ENCODE data around the gene RHOB.

DNA sequence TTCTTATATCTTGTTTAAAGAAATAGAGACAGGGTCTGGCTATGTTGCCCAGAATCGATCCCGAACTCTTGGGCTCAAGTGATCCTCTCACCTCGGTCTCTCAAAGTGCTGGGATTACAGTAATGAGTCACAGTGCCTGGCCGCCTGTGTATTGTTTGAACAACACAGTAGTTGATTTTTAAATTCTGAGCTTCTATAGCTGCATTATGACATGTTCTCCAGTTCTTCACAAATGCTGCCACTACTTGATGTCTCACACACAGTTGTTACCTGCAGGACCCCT, 7.7 kb upstream of the RHOB start:
- TF ChIP-seq, protein P1, sequence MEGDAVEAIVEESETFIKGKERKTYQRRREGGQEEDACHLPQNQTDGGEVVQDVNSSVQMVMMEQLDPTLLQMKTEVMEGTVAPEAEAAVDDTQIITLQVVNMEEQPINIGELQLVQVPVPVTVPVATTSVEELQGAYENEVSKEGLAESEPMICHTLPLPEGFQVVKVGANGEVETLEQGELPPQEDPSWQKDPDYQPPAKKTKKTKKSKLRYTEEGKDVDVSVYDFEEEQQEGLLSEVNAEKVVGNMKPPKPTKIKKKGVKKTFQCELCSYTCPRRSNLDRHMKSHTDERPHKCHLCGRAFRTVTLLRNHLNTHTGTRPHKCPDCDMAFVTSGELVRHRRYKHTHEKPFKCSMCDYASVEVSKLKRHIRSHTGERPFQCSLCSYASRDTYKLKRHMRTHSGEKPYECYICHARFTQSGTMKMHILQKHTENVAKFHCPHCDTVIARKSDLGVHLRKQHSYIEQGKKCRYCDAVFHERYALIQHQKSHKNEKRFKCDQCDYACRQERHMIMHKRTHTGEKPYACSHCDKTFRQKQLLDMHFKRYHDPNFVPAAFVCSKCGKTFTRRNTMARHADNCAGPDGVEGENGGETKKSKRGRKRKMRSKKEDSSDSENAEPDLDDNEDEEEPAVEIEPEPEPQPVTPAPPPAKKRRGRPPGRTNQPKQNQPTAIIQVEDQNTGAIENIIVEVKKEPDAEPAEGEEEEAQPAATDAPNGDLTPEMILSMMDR (IDR thresholded peaks at IDR 0.05) = no peak
- TF ChIP-seq EZH2 (IDR thresholded peaks at IDR 0.05) = no peak
- TF ChIP-seq EZH2phosphoT487 (IDR thresholded peaks at IDR 0.05) = no peak
